Fibroblast of the aortic adventitia (primary cell): ENCODE results near the gene RANBP17. TPM values are rescaled to one million over a fixed set of nuclear protein-coding genes. Genes with fewer than 3 reads are reported as not detected.

Experiments used
- DNase-seq: peaks from one replicate; pipeline ENCODE4 v3.0.0-alpha.2; 2010; ENCODE audit warnings: low read depth
- H3K4me3 ChIP-seq: 2 replicates; pipeline ENCODE4 v1.5.1; 2011; ENCODE audit warnings: low read depth, mild to moderate bottlenecking, control low read depth, low read length, moderate library complexity
- CTCF ChIP-seq: IDR thresholded peaks from 2 replicates; pipeline ENCODE4 v1.5.1; 2011; ENCODE audit warnings: mild to moderate bottlenecking, low read length, control low read depth, inconsistent platforms; ENCODE audit not compliant: insufficient read depth
- total RNA-seq: library from RNA; depleted of rRNA; stranded (reverse); fragments of >200 nt; gene quantifications from 2 replicates; pipeline ENCODE4 v1.2.3, GENCODE V29; 2012; ENCODE audit warnings: low replicate concordance

Gene RANBP17
- total RNA-seq, 1 donor = 10.6 TPM

DNA sequence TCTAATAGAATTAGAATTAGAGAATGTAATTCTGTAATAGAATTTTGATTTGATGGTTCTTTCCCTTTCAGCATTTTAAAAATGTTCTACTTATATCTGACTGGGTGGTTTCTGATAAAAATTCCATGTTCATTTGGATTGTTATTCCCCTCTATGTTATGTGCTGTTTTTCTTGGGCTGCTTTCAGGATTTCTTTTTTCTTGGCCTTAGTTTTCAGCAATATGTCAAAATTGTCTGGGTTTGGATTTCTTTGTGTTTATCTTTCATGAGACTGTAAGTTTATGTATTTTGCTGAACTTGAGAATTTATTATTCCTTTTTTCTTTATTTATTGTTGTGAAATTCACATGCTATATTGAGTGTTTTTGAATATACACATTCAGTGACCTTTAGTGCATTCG, 189.1 kb downstream of the RANBP17 start:
- peak; percentile 5 for DNase-seq
- no peak overlapping the region for H3K4me3 ChIP-seq
- TF ChIP-seq CTCF = no peak

- TF ChIP-seq CTCF = no peak
- H3K4me3 ChIP-seq = no peak overlapping the region
- DNase-seq = no peak
These were observed 194.1 kb downstream of the RANBP17 start for GRCh38 chr5:171055875-171056454.

GRCh38 chr5:171067540-171068130, 205.8 kb downstream of the RANBP17 start:
- no peak for TF ChIP-seq CTCF
- no peak for DNase-seq
- no peak overlapping the region for H3K4me3 ChIP-seq

- no peak overlapping the region for H3K4me3 ChIP-seq
- DNase-seq = no peak
- TF ChIP-seq CTCF = no peak
These were observed 212.9 kb downstream of the RANBP17 start for GRCh38 chr5:171074747-171075146.

DNA sequence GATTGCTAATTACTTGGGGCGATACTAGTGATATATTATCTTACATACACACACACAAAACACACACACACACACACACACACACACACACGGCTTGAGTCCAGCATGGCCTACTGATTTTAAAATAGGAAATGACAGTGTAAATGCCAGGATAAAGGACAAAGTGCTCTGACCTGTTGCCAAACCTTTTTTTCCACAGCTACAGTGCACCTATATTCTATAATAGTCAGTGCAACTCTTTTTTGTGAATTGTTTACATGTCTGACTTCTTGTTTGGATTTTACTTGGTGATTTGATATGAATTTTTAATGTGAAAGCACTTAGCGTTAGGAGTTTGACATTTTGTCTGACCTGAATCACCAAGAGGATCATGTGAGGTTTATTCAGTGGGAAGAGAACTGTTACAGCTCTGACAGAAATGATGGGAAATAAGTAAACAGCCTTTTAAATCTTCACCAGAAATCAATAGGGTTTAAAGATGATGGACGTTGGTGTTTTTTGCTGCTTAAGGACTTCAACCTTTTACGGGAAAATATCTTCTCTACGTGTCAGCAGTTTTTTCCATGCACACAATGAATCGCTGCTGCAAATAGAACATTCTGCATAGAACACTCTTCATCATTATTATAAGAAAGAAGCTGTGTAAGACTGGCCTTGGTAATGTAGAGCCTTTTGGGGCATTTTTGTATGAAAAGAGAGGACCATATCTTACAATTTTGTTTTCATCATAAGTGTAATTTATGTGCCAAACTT, 218.5 kb downstream of the RANBP17 start:
- no peak for TF ChIP-seq CTCF
- DNase-seq = no peak
- H3K4me3 ChIP-seq = no peak overlapping the region

- DNase-seq = no peak
- TF ChIP-seq CTCF = no peak
- H3K4me3 ChIP-seq = no peak overlapping the region
These were observed 219.5 kb downstream of the RANBP17 start for GRCh38 chr5:171081319-171081718.
